K562 (cell line): ENCODE measurements around the gene IL11.

ENCODE experiments used
- CREB1 ChIP-seq, 2 experiments: sonication (generic) in 1 of 2; formaldehyde crosslinking in 1 of 2; IDR thresholded peaks; 2 replicates each; pipeline versions ENCODE4 v1.6.1 to v1.8.0; 2012 to 2022; ENCODE audit warnings: inconsistent platforms in 1 of 2, mild to moderate bottlenecking in 1 of 2, missing genetic modification reagents in 1 of 2, moderate library complexity in 1 of 2
- POLR2A ChIP-seq: fragments of 450-650 bp; conservative IDR thresholded peaks from 2 replicates; pipeline ENCODE4 v1.6.1; 2016
- TCF7 ChIP-seq: sonication (generic); IDR thresholded peaks from 2 replicates; pipeline ENCODE4 v1.6.1; 2016; ENCODE audit warnings: antibody characterized with exemption, borderline replicate concordance
- TF ChIP-seq, protein P1 (sequence below), 3 experiments: IDR thresholded peaks in 2 of 3; conservative IDR thresholded peaks in 1 of 3; 2 replicates each; pipeline ENCODE4 v1.5.1; 2011 to 2012; ENCODE audit warnings: low read length in 3 of 3, mild to moderate bottlenecking in 3 of 3, control low read depth in 2 of 3, improper control_type of control experiment in 1 of 3, inconsistent platforms in 1 of 3, low read depth in 1 of 3, mixed read lengths in 1 of 3, moderate library complexity in 1 of 3; ENCODE audit not compliant: insufficient read depth in 2 of 3

DNA sequence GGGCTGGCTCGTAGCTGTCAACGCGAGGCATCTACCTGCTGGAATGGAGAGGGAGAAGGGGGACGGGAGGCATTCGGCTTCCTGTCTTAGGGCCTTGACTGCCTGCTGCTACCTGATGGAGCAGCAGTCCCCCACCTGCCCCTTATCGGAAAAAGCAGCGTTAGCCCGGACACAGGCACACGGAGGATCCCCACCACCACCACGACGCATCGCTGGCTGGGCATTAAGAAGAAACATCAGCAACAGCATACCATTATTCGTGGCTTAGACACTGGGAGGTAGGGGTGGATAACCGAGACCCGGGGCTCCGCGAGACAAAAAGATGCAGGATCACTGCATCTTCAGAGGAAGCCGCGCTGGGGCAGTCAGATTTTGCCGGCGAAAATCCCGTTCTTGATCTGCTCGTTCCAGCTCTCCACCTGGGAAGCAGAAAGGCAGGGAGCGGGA, 16.9 kb downstream of the IL11 start:
- TF ChIP-seq, protein P1, sequence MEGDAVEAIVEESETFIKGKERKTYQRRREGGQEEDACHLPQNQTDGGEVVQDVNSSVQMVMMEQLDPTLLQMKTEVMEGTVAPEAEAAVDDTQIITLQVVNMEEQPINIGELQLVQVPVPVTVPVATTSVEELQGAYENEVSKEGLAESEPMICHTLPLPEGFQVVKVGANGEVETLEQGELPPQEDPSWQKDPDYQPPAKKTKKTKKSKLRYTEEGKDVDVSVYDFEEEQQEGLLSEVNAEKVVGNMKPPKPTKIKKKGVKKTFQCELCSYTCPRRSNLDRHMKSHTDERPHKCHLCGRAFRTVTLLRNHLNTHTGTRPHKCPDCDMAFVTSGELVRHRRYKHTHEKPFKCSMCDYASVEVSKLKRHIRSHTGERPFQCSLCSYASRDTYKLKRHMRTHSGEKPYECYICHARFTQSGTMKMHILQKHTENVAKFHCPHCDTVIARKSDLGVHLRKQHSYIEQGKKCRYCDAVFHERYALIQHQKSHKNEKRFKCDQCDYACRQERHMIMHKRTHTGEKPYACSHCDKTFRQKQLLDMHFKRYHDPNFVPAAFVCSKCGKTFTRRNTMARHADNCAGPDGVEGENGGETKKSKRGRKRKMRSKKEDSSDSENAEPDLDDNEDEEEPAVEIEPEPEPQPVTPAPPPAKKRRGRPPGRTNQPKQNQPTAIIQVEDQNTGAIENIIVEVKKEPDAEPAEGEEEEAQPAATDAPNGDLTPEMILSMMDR (IDR thresholded peaks at IDR 0.05 in 2 of 3, conservative IDR thresholded peaks at IDR 0.05 in 1 of 3; ENCODE audit: insufficient read depth in 2 of 3, low read depth in 1 of 3, low read length in 3 of 3): no peak
- TF ChIP-seq POLR2A: no peak
- no peak for TF ChIP-seq CREB1 (IDR thresholded peaks at IDR 0.05)
- no peak for TF ChIP-seq CREB1 (CRISPR knock-in tag; IDR thresholded peaks at IDR 0.05)
- no peak for TF ChIP-seq TCF7
